T-helper 17 cell (primary cell): Measurements from ENCODE around the gene FLVCR2. TPM values are rescaled to one million over a fixed set of nuclear protein-coding genes. Genes with fewer than 3 reads are reported as not detected.

Experiments used
- ATAC-seq: fragments of 150-1000 bp; cut with Tn5 transposase; 2 replicates; pipeline ENCODE4 v1.10.0; 2021; ENCODE audit warnings: mild to moderate bottlenecking, moderate library complexity
- DNase-seq, 3 donors: peaks; one replicate each; pipeline versions ENCODE4 v3.0.0 to v3.0.0-alpha.2; 2020 to 2021
- H3K9me3 ChIP-seq: one replicate; pipeline ENCODE4 v1.7.0; 2013; ENCODE audit warnings: low read length, mild to moderate bottlenecking; ENCODE audit not compliant: control insufficient read depth, poor library complexity, severe bottlenecking
- H3K27ac Mint-ChIP-seq: one replicate; pipeline ENCODE4 v1.8.0; 2022; ENCODE audit warnings: mild to moderate bottlenecking, moderate library complexity, mixed read lengths
- H3K27me3 Mint-ChIP-seq: one replicate; pipeline ENCODE4 v1.8.0; 2022; ENCODE audit warnings: mixed read lengths
- H3K36me3 Mint-ChIP-seq: one replicate; pipeline ENCODE4 v1.8.0; 2022; ENCODE audit warnings: low read depth, mixed read lengths
- H3K4me1 Mint-ChIP-seq: one replicate; pipeline ENCODE4 v1.8.0; 2022; ENCODE audit warnings: mild to moderate bottlenecking, mixed read lengths
- H3K4me3 Mint-ChIP-seq: one replicate; pipeline ENCODE4 v1.8.0; 2022; ENCODE audit warnings: mild to moderate bottlenecking, moderate library complexity, mixed read lengths
- total RNA-seq, 4 donors: library from RNA in 2 of 4; stranded (reverse) in 2 of 4; gene quantifications; one replicate each; pipeline ENCODE4 v1.2.3 and lab custom pipeline; 2022 to 2026

FLVCR2 gene
- total RNA-seq, 2 donors from 2014 or later = 6.5 to 8.1 TPM

GRCh38 chr14:75562089-75562488, 16.3 kb upstream of the FLVCR2 start:
- ATAC-seq = no peak
- peaks cover 4% of the 10 kb centered on the region for H3K36me3 Mint-ChIP-seq
- H3K4me1 Mint-ChIP-seq = peaks cover 49% of the 10 kb centered on the region
- no peaks in the 10 kb centered on the region for H3K9me3 ChIP-seq
- H3K27me3 Mint-ChIP-seq = no peaks in the 10 kb centered on the region
- no peak overlapping the region for H3K4me3 Mint-ChIP-seq
- H3K27ac Mint-ChIP-seq = peak overlapping the region; percentile 54
- no peak for DNase-seq

DNA sequence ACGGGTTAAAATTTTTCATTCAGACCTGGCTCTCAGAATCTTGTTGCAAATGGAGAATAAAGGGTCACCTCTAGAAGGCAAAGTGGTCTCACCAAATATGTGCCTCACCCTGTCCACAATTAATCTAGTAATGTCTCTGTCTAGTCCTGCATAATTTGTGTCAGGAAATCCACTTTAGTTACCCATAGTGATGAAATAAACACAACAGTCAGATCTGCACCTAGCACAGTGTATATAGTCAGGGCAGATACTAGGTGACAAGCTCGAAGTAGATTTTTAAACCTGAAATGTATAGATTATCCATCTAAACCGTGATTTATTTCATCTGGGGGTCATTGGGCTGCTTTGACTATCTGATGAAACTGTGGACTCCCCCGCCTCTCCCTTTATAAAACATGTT, 15.9 kb upstream of the FLVCR2 start:
- Mint-ChIP-seq H3K36me3 (peaks cover 4% of the 10 kb centered on the region), H3K4me1 (peaks cover 49% of the 10 kb centered on the region), H3K27ac (peak overlapping the region; percentile 54), H3K27me3 (no peaks in the 10 kb centered on the region), H3K4me3 (no peak overlapping the region)
- DNase-seq (no peak), ATAC-seq (no peak)
- H3K9me3 ChIP-seq = no peaks in the 10 kb centered on the region

GRCh38 chr14:75563931-75564330, 14.5 kb upstream of the FLVCR2 start:
- ATAC-seq = no peak
- DNase-seq = no peak
- no peaks in the 10 kb centered on the region for H3K27me3 Mint-ChIP-seq
- H3K27ac Mint-ChIP-seq = no peak overlapping the region
- no peaks in the 10 kb centered on the region for H3K9me3 ChIP-seq
- peaks cover 4% of the 10 kb centered on the region for H3K36me3 Mint-ChIP-seq
- peaks cover 53% of the 10 kb centered on the region for H3K4me1 Mint-ChIP-seq
- H3K4me3 Mint-ChIP-seq = no peak overlapping the region

GRCh38 chr14:75565056-75565455, 13.4 kb upstream of the FLVCR2 start:
- DNase-seq (no peak), ATAC-seq (no peak)
- Mint-ChIP-seq H3K27me3 (no peaks in the 10 kb centered on the region), H3K27ac (peak overlapping the region; percentile 98), H3K4me3 (peak overlapping the region; percentile 15), H3K36me3 (peaks cover 4% of the 10 kb centered on the region), H3K4me1 (peaks cover 57% of the 10 kb centered on the region)
- H3K9me3 ChIP-seq = no peaks in the 10 kb centered on the region

GRCh38 chr14:75566321-75566720, 12.1 kb upstream of the FLVCR2 start:
- DNase-seq = peak in 2 of 3 donors; percentile 44 to 67
- Mint-ChIP-seq H3K4me3 (peak overlapping the region; percentile 91), H3K27me3 (no peaks in the 10 kb centered on the region), H3K36me3 (peaks cover 4% of the 10 kb centered on the region), H3K27ac (peak overlapping the region; percentile 98), H3K4me1 (peaks cover 44% of the 10 kb centered on the region)
- no peaks in the 10 kb centered on the region for H3K9me3 ChIP-seq
- ATAC-seq = peak; percentile 98

DNA sequence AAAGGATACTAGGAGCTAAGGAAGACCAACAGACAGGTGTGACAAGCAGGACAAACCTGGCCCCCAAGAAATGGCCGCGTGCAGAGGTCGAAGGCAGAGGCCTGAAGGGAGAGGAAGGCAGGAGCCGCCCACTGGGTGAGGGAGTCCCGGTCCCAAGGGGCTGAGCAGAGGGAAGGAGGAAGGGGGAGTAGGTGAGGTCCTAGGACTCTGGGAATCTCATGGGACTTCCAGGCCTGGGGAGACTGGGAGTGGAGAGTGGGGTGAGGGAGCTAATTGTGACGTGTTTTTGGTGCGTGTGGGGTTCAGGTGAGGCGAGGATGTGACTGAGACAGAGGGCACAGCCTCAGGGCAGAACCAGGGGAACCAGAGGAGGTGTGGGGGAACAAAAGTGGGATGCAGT, 11.7 kb upstream of the FLVCR2 start:
- peaks cover 40% of the 10 kb centered on the region for H3K4me1 Mint-ChIP-seq
- peaks cover 4% of the 10 kb centered on the region for H3K36me3 Mint-ChIP-seq
- no peak for DNase-seq
- no peaks in the 10 kb centered on the region for H3K9me3 ChIP-seq
- peak overlapping the region; percentile 91 for H3K4me3 Mint-ChIP-seq
- H3K27me3 Mint-ChIP-seq = peaks cover 2% of the 10 kb centered on the region
- H3K27ac Mint-ChIP-seq = peak overlapping the region; percentile 98
- ATAC-seq = no peak

DNA sequence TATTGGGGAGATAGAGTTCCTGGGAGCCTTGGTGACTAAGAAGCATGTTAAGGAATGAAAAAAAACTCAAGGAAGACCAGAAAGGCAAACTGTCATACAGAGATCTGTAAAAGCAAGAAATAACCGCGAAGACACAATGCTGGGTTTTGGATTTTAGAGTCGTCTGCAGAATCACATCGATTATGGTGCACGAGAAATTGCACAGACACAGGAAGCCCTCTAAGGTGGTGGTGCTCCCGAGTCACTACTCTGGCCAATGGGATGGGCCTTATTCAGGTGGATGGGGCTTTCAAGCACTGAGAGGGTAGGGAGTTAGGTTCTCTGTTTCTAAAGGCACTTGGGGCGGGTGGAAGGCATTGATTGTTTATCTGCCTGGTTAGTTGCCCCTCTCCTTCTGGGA, 10.3 kb upstream of the FLVCR2 start:
- Mint-ChIP-seq H3K27ac (peak overlapping the region; percentile 98), H3K4me1 (peaks cover 37% of the 10 kb centered on the region)
- H3K9me3 ChIP-seq = no peaks in the 10 kb centered on the region

GRCh38 chr14:75568791-75569190, 9.6 kb upstream of the FLVCR2 start:
- Mint-ChIP-seq H3K36me3 (peaks cover 8% of the 10 kb centered on the region), H3K4me3 (no peak overlapping the region), H3K27ac (peak overlapping the region; percentile 98), H3K27me3 (peaks cover 8% of the 10 kb centered on the region), H3K4me1 (peaks cover 37% of the 10 kb centered on the region)
- H3K9me3 ChIP-seq = no peaks in the 10 kb centered on the region
- ATAC-seq = no peak
- no peak for DNase-seq

More for the DNA sequence above, 10.3 kb upstream of the FLVCR2 start:
- H3K4me3 Mint-ChIP-seq = no peak overlapping the region
- peaks cover 8% of the 10 kb centered on the region for H3K27me3 Mint-ChIP-seq
- peaks cover 8% of the 10 kb centered on the region for H3K36me3 Mint-ChIP-seq
- DNase-seq = no peak
- ATAC-seq = no peak

- Mint-ChIP-seq H3K27ac (no peak overlapping the region), H3K27me3 (peaks cover 8% of the 10 kb centered on the region)
Observed at GRCh38 chr14:75570797-75571196, 7.6 kb upstream of the FLVCR2 start.

DNA sequence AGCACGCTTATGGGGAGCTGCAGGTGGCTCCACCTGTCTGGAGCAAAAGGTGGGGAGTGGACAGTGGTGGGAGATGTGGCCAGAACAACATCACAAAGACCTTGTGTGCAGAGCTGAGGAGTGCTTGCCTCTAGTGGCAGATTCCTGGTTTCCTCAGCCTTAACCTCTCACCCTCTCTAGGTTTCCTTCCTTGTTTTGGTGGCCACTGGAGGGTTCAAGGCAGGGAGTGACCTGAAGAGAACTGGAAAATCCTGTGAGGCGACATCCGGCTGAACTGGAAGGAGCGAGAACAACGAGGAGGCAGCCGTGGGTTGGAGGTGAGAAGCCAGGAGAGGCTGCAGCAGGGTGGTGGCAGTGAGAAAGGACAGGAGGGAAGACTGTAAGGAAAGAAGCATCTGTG, 6.3 kb upstream of the FLVCR2 start:
- no peak overlapping the region for H3K4me3 Mint-ChIP-seq
- H3K27ac Mint-ChIP-seq = no peak overlapping the region

More at GRCh38 chr14:75570797-75571196, 7.6 kb upstream of the FLVCR2 start:
- peaks cover 8% of the 10 kb centered on the region for H3K36me3 Mint-ChIP-seq
- ATAC-seq (no peak), DNase-seq (no peak)
- no peaks in the 10 kb centered on the region for H3K9me3 ChIP-seq
- peaks cover 25% of the 10 kb centered on the region for H3K4me1 Mint-ChIP-seq
- no peak overlapping the region for H3K4me3 Mint-ChIP-seq

DNA sequence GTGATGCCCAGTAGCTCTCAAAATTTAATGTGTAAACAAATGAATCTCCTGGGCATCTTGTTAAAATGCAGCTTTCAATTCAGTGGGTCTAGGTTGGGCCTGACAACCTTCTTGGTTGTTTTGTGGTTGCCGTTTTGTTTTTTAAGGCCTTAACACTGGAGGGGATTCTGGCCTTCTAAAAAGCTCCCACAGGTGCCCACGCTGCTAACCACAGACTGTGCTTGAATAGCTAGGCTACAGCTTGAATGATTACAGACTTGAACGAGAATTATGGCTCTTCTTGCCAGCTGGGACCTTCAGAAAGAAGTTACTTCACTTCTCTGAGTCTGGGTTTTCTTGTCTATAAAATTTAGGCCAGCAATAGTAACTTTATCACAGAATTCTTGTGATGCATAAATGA, 1.3 kb upstream of the FLVCR2 start:
- Mint-ChIP-seq H3K4me1 (peaks cover 22% of the 10 kb centered on the region), H3K27ac (peak overlapping the region; percentile 75), H3K36me3 (peaks cover 4% of the 10 kb centered on the region), H3K4me3 (peak overlapping the region; percentile 97), H3K27me3 (peaks cover 3% of the 10 kb centered on the region)
- DNase-seq (no peak), ATAC-seq (no peak)
- no peaks in the 10 kb centered on the region for H3K9me3 ChIP-seq

More for the DNA sequence above, 6.3 kb upstream of the FLVCR2 start:
- H3K36me3 Mint-ChIP-seq = peaks cover 4% of the 10 kb centered on the region
- H3K9me3 ChIP-seq = no peaks in the 10 kb centered on the region
- peaks cover 13% of the 10 kb centered on the region for H3K4me1 Mint-ChIP-seq
- peaks cover 8% of the 10 kb centered on the region for H3K27me3 Mint-ChIP-seq
- no peak for DNase-seq
- no peak for ATAC-seq

DNA sequence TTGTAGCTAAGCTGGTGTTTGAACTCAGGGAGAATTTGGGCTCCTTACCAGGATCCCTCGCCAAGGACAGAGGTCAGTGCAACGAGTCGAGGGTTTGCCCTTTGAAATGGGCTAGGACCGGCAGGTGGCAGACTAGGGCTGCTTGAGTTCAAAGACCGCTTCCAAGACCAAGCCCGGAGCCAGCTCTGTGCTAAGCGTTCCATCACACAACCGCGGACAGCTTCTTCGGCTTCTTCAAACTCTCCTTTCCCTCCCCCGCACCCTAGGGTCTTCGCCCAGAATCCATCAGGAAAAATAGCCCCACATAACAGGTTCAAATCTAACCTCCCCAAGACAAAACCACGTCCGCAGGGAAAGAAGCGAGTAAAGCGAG, 705 bp upstream of the FLVCR2 start:
- Mint-ChIP-seq H3K4me1 (peaks cover 21% of the 10 kb centered on the region), H3K27me3 (no peaks in the 10 kb centered on the region), H3K4me3 (peak overlapping the region; percentile 97), H3K36me3 (no peaks in the 10 kb centered on the region), H3K27ac (peak overlapping the region; percentile 75)
- DNase-seq (peak; percentile 50 to 55 (median 50)), ATAC-seq (peak; percentile 90)
- H3K9me3 ChIP-seq = no peaks in the 10 kb centered on the region

- peak; percentile 12 for ATAC-seq
- peaks cover 21% of the 10 kb centered on the region for H3K4me1 Mint-ChIP-seq
- no peaks in the 10 kb centered on the region for H3K9me3 ChIP-seq
- H3K36me3 Mint-ChIP-seq = no peaks in the 10 kb centered on the region
- H3K27me3 Mint-ChIP-seq = no peaks in the 10 kb centered on the region
- peak overlapping the region; percentile 75 for H3K27ac Mint-ChIP-seq
- H3K4me3 Mint-ChIP-seq = peak overlapping the region; percentile 97
- no peak for DNase-seq
Observed at GRCh38 chr14:75578786-75579337, 442 bp downstream of the FLVCR2 start.

DNA sequence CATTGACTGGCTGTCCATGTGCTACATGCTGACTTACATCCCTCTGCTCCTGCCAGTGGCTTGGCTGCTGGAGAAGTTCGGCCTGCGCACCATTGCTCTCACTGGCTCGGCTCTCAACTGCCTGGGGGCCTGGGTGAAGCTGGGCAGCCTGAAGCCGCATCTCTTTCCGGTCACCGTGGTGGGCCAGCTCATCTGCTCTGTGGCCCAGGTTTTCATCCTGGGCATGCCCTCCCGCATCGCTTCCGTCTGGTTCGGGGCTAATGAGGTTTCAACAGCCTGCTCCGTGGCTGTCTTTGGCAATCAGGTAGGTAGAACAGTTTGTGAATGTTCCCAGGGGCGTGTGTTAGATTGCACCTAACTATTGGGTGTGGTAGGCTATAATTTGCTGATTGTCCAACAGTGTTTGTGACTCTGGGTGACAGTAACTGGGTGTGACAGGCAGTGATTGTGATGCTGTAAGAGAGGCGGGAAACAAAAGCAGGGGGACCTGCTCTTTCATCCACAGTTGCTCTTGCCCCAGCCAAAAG, 981 bp downstream of the FLVCR2 start:
- H3K27me3 Mint-ChIP-seq = no peaks in the 10 kb centered on the region
- H3K4me3 Mint-ChIP-seq = peak overlapping the region; percentile 97
- DNase-seq = no peak
- H3K4me1 Mint-ChIP-seq = peaks cover 21% of the 10 kb centered on the region
- no peak for ATAC-seq
- H3K27ac Mint-ChIP-seq = no peak overlapping the region
- H3K36me3 Mint-ChIP-seq = no peaks in the 10 kb centered on the region
- no peaks in the 10 kb centered on the region for H3K9me3 ChIP-seq
